Gastrocnemius medialis (tissue), 4 donors: Measurements from ENCODE around the gene UBE3C. TPM values are rescaled to one million over a fixed set of nuclear protein-coding genes. Genes with fewer than 3 reads are reported as not detected.

Experiments used
- ATAC-seq, 2 donors: fragments of 150-250 bp; one replicate each; pipeline ENCODE4 v1.9.1; 2016
- DNase-seq, 2 donors: peaks; one replicate each; pipeline ENCODE4 v3.0.0-alpha.2; 2019
- H3K27ac ChIP-seq, 4 donors: fragments of 200-600 bp; sonication (generic); 1 replicate in 1 of 4; 2 replicates in 3 of 4; pipeline ENCODE4 v1.5.1; 2016 to 2018; ENCODE audit warnings: mild to moderate bottlenecking in 2 of 4, moderate library complexity in 1 of 4
- H3K27me3 ChIP-seq, 3 donors: fragments of 200-600 bp; sonication (generic) in 2 of 3; 1 replicate in 1 of 3; 2 replicates in 2 of 3; pipeline versions ENCODE4 v1.5.1 to v1.6.0; 2016 to 2019; ENCODE audit warnings: mild to moderate bottlenecking in 1 of 3, moderate library complexity in 1 of 3
- H3K36me3 ChIP-seq, 2 donors: fragments of 200-600 bp; sonication (generic) in 1 of 2; one replicate each; pipeline ENCODE4 v1.5.1; 2017 to 2018
- H3K4me1 ChIP-seq, 2 donors: fragments of 200-600 bp; sonication (generic) in 1 of 2; one replicate each; pipeline ENCODE4 v1.5.1; 2016 to 2017; ENCODE audit warnings: mild to moderate bottlenecking in 2 of 2
- H3K4me3 ChIP-seq, 4 donors: fragments of 200-600 bp; sonication (generic) in 3 of 4; 1 replicate in 1 of 4; 2 replicates in 3 of 4; pipeline ENCODE4 v1.5.1; 2016 to 2019; ENCODE audit warnings: mild to moderate bottlenecking in 2 of 4
- H3K9me3 ChIP-seq, 3 donors: fragments of 200-600 bp; sonication (generic) in 2 of 3; 1 replicate in 1 of 3; 2 replicates in 2 of 3; pipeline ENCODE4 v1.5.1; 2016 to 2019
- CTCF ChIP-seq, 5 experiments: fragments of 450-650 bp in 3 of 5; fragments of 200-600 bp in 2 of 5; sonication (generic) in 2 of 5; IDR thresholded peaks in 4 of 5; conservative IDR thresholded peaks in 1 of 5; 1 replicate in 4 of 5; 2 replicates in 1 of 5; pipeline ENCODE4 v1.5.1; 2016 to 2019; ENCODE audit warnings: antibody characterized with exemption in 5 of 5, mild to moderate bottlenecking in 3 of 5, moderate library complexity in 3 of 5
- POLR2A ChIP-seq, 2 donors: fragments of 450-650 bp; IDR thresholded peaks; one replicate each; pipeline ENCODE4 v1.6.1; 2017; ENCODE audit warnings: antibody characterized with exemption in 2 of 2, mild to moderate bottlenecking in 2 of 2, moderate library complexity in 2 of 2
- in situ Hi-C, 4 donors: fragments of 200-750 bp; cut with MboI; loops; one replicate each; pipeline versions ENCODE4 v1.15.0 to v1.8.0; 2017; ENCODE audit warnings: low sequenced_read_pairs in 4 of 4
- intact Hi-C: fragments of 100-400 bp; cut with DNase I; formaldehyde crosslinking; loops from one replicate; pipeline ENCODE4 v1.15.1; 2023; ENCODE audit warnings: low total_unique reads
- total RNA-seq, 4 donors: library from RNA; depleted of rRNA; stranded (reverse); fragments of >200 nt; gene quantifications; one replicate each; pipeline versions ENCODE4 v1.1.0 to v1.2.3, GENCODE V29; 2016

Gene UBE3C
- total RNA-seq, 4 donors from 2014 or later: 64.4 to 123 (median 76.3) TPM

- H3K4me1 ChIP-seq: no peaks in the 10 kb centered on the region
- no peak for ATAC-seq
- no peaks in the 10 kb centered on the region for H3K36me3 ChIP-seq
- in situ Hi-C loops (no loop called here), intact Hi-C loops (no loop called here)
- no peak overlapping the region for H3K27ac ChIP-seq
- no peaks in the 10 kb centered on the region for H3K9me3 ChIP-seq
- H3K4me3 ChIP-seq: no peak overlapping the region
- TF ChIP-seq CTCF (IDR thresholded peaks at IDR 0.05 in 4 of 5, conservative IDR thresholded peaks at IDR 0.05 in 1 of 5) (no peak), POLR2A (IDR thresholded peaks at IDR 0.05) (no peak)
- H3K27me3 ChIP-seq: no peaks in the 10 kb centered on the region
- no peak for DNase-seq
Observed at GRCh38 chr7:157122800-157123495, 15.8 kb upstream of the UBE3C start.

- Histone ChIP-seq H3K4me3 (no peak overlapping the region), H3K27me3 (no peaks in the 10 kb centered on the region), H3K27ac (no peak overlapping the region), H3K4me1 (no peaks in the 10 kb centered on the region), H3K36me3 (no peaks in the 10 kb centered on the region), H3K9me3 (no peaks in the 10 kb centered on the region)
- no peak for ATAC-seq
- intact Hi-C loops: no loop called here
- in situ Hi-C loops: loop anchor here in 1 of 4 donors (25.0 kb wide), 1 partner anchor 162 kb away; no protein-coding TSS in a partner anchor
- no peak for TF ChIP-seq CTCF (IDR thresholded peaks at IDR 0.05 in 4 of 5, conservative IDR thresholded peaks at IDR 0.05 in 1 of 5)
- no peak for TF ChIP-seq POLR2A (IDR thresholded peaks at IDR 0.05)
- no peak for DNase-seq
Observed at GRCh38 chr7:157124690-157125089, 14.0 kb upstream of the UBE3C start.

- intact Hi-C loops (no loop called here), in situ Hi-C loops (loop anchor here in 1 of 4 donors (25.0 kb wide), 1 partner anchor 163 kb away; no protein-coding TSS in a partner anchor)
- TF ChIP-seq POLR2A (IDR thresholded peaks at IDR 0.05): no peak
- TF ChIP-seq CTCF (IDR thresholded peaks at IDR 0.05 in 4 of 5, conservative IDR thresholded peaks at IDR 0.05 in 1 of 5): no peak
- no peak for ATAC-seq
- Histone ChIP-seq H3K27ac (no peak overlapping the region), H3K36me3 (no peaks in the 10 kb centered on the region), H3K27me3 (peaks cover 0 to 6% (median 2%) of the 10 kb centered on the region in 3 donors), H3K9me3 (no peaks in the 10 kb centered on the region), H3K4me1 (no peaks in the 10 kb centered on the region), H3K4me3 (no peak overlapping the region)
- no peak for DNase-seq
Observed at GRCh38 chr7:157125376-157126223, 13.1 kb upstream of the UBE3C start.

- Histone ChIP-seq H3K4me3 (no peak overlapping the region), H3K27me3 (peaks cover 2 to 6% (median 5%) of the 10 kb centered on the region in 3 donors), H3K27ac (no peak overlapping the region), H3K9me3 (no peaks in the 10 kb centered on the region), H3K4me1 (no peaks in the 10 kb centered on the region), H3K36me3 (no peaks in the 10 kb centered on the region)
- TF ChIP-seq CTCF (IDR thresholded peaks at IDR 0.05 in 4 of 5, conservative IDR thresholded peaks at IDR 0.05 in 1 of 5): no peak
- TF ChIP-seq POLR2A (IDR thresholded peaks at IDR 0.05): no peak
- in situ Hi-C loops (loop anchor here in 1 of 4 donors (25.0 kb wide), 1 partner anchor 165 kb away; no protein-coding TSS in a partner anchor), intact Hi-C loops (no loop called here)
- no peak for DNase-seq
- ATAC-seq: no peak
Observed at GRCh38 chr7:157126921-157127320, 11.8 kb upstream of the UBE3C start.
